Activated CD4-positive, CD25-positive, alpha-beta regulatory T cell treated with anti-CD3 and anti-CD28 coated beads, Interleukin-2, amount 50 U/mL, for 72 hours (primary cell): ENCODE results near the gene NRP2.

Source experiments
- DNase-seq: peaks from one replicate; pipeline ENCODE4 v3.0.0; 2021

NRP2 gene

DNA sequence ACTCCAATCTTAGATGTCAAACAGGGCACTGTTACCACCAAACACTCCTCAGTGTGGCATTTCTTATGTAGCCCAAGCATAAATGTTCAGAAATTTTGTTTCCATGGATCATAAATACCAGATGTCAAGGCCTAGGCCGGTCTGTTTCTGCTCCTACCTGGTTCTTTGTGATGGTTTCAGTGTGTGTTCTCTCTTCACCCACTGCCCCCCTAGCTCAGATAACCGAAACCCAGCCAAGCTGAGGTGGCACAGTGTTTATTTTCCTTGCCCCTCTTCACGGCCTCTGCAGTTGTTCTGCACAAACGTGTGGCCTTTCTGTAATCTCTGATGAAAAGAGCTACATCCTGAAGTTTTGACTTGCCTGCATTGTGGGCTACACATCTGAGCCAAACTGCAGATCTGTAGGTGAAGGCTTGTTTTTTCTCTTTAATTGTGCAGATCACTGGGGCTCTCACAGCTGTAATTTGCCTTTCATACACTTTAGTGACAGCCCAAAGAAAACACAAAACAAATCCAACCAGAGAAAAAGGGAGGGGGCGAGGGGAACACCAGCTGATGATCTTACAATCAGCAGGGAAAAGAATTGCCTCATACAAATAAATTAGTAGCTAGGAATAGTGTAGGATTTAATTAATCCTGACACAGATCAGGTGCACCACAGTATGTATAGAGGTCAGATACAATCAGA lies 99.1 kb downstream of the NRP2 start:
- DNase-seq = no peak

DNA sequence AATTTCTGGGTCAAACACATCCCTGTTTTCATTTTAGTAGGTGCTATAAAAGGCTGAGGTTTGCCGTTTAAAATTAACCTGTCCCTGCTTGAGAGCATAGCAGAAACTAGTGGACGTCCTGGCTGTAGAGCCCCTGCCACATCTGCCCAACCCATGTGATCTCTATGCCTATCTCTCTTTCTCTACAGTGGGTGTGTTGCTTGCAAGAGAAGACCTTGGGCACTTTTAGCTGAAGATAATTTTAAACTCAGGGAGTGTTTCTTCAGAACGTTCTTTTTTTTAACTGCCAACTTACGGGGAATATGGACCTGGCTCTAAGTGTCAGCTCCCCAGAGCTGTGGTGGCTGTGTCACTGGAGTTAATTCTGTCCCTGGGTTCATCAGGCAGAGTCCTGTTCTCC lies 100.6 kb downstream of the NRP2 start:
- no peak for DNase-seq

DNA sequence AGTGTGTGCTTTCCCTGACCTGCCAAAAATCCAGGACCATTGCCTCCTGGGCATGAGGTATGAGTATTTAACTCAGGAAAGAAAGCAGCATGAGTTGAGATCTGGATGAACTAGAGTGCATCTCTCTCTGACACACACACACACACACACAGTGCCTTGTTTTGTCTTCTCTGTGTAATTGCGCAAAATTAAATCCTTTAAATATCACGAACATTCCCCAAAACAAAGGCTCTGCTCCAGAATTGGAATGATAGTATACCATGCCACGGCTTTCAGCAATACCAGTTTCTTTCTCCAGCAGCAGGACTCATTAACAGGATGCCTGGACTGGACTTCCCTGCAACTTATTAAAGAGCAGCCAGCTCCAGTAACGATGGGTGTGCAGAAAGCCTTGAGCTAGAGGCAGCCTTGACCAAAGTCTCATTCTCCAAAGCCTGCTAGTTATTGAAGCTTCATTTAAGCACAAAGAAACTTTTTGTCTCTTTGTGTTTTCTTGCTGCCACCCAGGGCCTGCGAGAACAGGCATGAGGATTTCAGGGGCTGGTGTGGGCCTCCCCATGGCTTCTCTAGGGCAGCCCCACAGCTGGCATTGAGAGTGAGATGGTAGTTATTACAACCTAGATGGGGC lies 101.7 kb downstream of the NRP2 start:
- DNase-seq = no peak

DNA sequence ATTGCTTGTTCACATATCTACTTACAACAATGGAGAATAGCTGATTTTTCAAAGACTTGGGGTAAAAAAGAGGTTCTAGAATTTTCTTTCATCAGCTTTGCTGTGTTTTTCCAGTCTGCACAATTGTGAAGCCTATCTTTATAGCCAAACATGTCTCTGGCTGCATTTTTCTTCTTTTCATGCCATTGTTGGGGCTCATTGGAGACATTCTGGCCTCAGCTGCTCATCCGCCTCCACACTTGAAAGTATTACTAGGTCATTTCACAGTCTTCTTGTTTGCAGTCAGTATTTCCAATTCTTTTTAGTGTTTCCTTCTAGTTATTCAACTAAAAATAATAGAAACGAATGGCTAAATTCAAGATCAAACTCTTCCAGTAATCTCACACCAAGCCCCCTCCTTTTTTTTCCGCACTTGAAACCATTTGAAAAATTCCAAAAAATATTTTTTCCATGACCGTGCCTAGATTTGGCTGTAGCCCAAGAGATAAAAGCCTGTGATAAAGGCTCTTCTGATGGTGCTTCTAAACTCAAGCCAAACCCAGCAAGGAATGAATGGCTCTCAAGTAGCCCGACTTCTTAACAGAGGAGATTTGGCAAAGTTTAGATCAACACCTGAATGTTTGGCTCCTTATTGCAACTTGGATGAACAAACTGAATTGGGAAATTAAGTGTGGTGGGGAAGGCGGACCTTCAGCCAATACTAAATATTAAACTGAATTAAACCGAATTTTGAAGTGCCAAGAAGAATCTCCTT lies 103.4 kb downstream of the NRP2 start:
- DNase-seq = no peak

DNA sequence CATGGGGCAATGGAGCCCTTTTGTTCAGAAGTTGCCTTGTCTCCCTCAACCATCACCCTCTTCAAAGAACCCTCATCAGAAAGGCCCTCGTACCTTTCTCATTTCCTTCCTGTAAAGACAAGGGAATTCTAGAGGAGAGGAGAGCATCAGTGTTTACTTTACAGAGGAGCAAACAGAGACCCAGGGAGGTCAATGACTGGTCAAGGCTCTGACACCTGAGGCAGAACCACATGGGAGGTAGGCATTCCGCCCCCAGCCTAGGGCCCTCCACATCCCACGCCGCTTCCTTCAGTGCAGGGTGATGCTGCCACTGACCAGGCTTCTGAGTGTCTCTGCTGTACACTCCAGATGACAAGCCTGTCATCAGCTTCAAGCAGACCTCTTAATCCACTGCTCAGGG lies 104.7 kb downstream of the NRP2 start:
- DNase-seq = no peak

DNA sequence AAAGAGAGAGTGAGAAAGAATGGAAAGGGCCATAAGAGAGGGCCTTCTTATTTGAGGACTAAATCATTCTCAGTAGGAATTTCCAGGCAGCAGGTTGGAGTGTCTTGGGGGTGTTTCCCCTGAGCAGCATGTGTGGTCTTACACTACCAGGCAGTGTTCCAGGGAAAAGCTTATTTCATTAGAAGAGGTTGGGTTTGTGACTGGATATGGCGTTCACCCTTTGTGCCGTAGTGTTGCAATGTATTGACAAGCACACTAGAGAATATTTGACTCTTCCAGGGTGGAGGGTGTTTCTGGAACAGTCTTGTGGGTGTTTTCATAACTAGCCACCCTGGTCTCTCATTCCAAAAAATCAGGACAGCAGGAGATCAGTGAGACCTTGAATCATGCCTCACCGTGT lies 105.5 kb downstream of the NRP2 start:
- DNase-seq = no peak

DNA sequence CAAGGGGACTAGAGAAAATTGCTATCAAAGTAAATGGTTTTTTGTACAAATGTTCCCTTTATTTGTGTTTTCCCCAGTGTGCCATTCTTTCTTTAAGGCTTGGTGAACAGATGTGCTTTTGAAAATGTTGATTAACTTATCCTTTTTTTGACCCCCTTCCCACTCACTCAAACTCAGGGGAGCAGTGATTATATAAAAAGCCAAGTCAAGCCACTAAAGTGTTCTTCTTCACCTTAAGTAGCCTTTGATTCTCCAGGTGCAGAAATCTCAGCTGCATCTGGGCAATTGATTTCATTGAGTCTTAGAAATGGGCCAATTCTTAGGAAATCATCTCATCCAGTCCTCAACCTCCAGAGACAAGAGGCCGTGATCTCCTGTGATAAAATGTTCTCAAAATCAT lies 107.6 kb downstream of the NRP2 start:
- DNase-seq = no peak

DNA sequence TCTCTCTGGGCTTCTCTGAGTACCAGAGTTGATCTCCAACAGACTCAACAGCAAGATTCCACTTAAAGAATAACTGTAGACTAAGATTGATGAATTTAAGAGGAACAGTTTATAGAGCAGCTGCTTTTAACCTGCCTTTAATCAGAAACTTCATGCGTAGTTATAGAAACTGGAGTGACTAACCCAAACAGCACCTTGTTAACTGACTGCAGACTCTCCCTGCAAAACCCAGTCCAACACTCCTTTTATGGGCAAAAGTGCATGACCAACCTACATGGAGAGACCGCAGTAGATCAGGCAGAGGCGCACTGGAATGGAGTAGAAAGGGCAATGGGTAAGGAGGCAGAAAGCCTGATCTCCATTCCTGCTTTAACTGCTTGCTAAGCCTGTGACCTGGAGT lies 110.6 kb downstream of the NRP2 start:
- DNase-seq = no peak

DNA sequence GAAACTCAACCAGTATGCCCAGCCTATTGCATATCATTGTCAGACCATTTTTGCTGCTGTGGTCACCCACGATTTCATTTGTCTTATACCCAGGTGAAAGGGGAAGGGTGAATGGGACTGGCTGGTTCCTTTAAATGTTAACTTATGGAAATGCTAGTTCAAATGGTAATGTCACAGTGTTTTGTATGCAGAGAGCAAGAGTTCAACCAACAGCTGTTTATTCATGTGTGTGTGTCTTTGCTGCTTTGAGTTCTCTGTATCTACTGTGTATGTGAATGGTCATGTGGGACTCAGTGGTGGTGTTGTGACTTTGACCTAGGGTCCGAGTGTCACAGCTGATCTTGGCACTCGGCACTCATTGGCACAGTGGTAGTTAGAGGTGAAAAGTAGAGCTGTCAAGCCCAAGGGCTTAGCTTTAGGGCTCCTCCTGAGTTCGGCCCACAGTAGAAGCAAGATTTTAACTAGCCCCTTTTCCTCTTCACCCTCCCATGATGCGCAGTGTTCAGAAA lies 114.6 kb downstream of the NRP2 start:
- no peak for DNase-seq

DNA sequence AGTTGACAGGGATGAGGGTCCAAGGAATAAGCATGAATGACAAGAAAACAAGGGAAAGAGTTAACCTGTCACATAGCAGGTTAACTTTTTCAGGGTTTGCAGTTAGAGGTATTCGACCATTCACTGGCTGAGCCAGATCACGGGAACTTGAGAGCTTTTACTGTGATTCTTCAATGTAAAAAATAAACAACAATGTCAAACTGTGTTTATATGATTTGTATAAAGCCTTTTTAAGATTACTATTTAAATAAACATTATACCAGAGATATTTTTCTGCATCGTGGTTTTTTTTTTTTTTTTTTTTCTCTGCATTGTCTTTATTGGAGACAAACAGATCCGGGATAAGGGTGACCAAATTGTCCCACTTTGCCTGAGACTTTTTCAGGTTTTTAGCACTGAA lies 115.6 kb downstream of the NRP2 start:
- DNase-seq = no peak

DNA sequence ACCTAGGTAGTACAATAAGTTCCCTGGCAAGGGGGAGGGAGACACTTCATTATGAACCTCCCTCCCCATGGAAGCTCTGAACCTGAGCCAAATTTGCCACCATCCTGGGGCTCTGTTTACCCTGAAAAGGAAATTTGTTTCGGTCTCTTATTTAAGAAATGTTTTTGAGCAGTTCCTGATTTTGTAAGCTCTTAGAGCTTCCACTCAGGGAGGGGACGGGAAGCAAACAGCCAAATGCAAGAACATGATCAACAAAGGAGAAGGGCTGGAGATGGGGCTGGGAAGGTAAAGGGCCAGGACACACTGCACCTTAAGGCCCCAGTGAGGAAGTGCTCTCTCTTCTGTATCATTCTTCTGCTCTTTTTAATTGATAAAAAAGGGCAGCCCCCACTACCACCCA lies 117.9 kb downstream of the NRP2 start:
- DNase-seq = no peak

DNA sequence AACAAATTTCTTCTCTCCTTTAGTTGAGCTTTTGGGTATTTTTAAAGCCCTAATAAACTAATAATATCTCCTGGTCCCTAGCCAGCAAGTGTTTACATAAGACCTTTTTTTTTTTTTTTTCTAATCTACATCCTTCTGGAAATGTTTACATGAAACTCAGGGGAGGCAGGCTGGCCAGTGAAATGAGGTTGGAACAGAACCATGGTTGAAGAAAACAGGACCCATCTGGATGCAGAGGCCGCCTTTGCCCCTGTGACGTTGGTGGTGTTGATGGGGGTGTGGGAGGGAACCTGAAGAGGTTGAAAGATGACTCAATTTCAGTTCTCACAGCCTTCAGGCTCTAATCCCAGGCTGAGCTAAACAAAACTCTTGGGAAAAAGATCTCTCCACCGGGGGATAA lies 118.5 kb downstream of the NRP2 start:
- DNase-seq = no peak

DNA sequence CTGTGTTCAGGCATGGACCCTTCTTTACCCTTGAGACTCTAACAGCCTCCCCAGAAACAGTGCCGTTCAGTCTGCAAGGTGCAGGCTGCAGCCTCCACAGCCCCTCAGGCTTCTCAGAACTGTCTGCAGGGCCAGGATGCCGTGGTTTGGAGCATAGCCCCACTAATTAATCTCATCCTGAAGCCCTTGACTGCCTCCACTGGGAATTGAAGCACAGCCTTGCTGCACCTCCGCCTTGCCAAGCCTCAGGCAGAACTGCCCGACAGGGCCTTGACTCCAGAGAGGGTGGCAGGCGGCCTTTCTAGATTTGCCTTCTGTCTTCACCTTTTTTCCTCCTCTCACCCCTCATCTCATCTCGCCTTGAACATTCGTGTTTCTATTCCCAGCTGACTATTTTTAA lies 119.8 kb downstream of the NRP2 start:
- no peak for DNase-seq

DNA sequence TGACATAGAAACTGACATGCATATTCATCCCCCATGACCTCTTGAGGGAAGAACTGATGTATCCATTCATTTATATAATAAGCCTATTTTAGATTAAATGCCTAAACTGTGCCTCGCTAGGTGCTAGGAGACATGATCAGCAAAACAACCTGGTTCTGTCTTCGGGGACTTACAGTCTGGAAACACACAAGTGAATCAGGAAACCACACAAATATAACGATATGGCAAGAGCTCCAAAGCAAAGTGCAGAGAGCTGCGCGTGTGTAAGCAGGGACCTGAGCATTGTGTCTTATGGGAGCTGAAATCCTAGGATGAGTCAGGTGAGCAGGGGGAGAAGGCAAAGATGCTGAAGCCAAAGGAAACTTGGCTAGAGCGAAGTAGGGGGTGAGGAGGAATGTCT lies 120.6 kb downstream of the NRP2 start:
- DNase-seq = no peak

DNA sequence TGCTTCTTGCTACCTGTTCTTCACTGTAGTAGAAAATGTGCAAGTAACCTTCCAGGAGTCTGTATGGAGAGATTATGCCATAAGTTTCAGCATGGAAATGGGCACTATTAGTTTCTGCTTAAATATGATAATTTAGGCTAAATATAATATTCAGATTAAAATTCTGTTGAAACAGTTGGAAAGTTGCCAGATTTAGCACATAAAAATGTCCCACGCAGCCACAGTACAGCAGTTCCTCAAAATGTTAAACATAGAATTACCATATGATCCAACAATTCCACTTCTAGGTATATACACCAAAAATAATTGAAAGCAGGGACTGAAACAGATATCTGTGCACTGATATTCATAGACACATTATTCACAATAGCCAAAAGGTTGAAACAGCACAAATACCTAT lies 121.2 kb downstream of the NRP2 start:
- DNase-seq = no peak

DNA sequence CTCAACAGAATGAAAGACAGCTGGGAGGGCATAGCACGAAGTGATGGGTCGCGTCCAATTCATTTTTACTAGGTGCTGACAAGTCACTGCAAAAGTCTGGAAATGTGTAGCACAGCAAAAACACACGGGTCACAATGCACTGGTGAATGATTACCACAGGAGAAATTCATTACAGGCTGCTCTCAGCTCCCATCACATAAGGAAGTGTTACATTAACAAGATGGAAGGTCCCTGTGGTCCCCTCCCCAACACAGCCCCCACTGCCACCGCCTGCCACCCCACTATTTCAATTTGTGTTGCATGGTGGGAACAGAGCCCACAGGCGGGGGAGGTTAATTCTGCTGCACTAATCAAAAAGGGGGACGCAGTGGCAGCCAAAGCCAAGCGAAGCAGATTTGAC lies 122.8 kb downstream of the NRP2 start:
- no peak for DNase-seq

DNA sequence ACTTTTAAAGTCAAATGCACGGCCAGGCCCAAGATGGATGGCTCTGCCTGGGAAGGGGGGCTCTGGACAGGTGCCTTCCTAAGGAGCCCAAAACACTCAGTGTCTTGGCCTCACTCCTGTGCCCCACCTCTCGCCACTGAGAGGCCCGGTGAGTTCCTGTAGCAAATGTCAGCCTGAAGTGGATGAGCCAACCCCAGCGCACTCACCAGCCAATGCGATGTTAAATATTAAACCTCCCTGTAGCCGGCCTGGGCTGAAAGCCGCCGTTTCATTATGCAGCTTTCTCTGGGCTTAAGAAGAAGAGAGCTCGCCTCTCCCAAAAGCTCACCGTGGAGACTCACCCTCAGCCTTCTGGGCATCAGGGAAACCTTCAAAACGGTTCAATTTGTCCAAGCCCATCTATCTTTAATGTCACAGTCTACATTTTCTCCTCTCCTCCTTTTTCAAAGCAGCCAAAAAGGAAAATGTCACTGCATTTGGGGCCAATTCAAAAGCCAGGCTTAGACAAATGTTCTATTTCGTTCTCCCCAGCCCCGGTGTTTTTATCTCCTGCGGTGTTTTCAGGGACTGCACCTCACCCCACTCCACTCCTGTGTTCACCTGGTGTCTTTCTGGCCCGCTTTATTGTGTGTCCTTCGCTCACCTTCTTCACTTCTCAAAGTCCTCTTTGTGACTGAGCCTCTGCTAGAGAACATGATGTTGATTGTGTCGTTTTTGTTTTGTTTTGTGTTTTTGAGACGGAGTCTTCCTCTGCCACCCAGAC lies 124.0 kb downstream of the NRP2 start:
- DNase-seq = no peak

DNA sequence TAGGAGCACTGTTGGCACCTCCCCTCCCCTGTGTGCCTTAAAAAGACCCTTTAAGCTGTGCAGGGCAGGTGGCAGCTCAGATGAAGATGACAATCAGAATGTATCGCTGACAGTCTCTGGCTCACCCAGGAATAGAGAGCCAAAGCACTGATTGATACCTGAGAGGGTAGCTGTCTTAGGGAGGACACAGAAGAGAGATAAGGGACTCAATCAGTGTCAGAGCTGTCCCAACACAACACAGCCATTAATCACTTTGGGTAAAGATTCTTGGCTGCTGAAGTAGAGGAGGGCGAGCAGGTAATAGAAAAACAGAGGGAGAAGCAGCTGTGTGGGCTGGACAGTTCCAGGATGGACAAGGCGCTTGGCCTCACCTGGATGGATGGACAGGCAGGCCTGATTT lies 124.9 kb downstream of the NRP2 start:
- no peak for DNase-seq

DNA sequence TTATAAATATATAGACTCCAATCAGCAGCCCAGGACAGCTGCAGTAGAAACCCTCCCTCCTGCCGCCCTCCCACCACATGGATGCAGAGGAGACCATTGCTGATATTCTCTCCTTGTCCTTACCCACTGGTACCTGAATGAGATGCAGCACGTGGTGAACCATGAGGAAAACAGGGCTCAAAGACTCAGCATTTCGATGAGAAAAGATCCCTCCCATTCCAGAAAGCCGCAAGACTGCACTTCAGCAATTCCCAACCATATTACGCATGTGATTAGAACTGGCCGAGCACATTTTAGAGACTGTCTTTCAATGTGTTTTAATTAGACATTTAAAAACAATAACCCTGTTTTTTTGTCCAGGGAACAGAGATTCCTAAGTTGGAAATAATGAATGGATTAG lies 125.5 kb downstream of the NRP2 start:
- DNase-seq = no peak

DNA sequence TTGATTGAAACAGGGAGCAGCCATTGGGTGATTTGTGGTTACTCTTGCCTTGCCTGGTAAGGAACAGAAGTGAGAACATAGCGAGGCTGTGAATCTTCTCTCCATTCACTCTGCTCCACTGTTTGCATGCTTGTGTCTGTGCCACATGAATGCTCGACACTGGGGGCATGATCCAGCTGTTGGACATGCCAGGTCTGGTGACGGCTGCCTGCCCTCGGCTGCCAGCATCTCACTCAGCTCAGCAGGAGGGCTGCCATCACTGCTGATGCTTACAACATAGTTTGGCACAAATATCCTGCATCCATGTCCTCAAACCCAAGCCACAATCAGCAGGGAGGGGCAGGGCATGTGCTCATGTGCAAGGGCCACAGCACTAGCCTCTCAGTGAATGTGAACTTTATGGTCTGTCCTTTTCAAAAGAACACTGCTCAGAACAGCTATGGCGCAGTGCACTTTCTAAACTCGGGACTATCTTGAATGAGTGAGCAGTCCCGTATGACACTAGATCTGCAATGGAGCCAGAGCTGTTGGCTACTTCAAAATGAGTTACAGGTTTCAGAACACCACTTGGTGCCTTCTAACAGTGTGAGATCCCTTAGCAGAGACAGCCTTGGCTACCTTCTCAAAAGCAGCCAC lies 126.3 kb downstream of the NRP2 start:
- no peak for DNase-seq

DNA sequence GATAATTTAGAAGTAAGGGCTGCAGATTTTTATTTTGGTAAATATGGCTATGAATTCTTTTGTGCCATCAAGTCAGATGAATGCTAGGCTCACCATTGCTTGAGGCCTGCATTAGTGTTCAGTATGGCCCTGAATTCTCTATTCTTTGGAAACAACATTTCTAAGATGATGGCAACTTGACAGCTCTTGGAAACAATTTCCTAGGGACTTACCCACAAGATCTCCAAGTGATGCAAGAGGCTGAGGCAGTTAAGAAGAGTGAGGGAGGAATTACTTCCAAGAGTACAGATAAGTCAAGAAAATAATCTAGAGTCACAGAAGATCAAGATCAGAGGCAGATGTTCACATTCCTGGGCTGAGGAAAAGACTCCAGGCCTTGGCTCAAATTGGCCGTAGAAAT lies 129.1 kb downstream of the NRP2 start:
- DNase-seq = no peak

DNA sequence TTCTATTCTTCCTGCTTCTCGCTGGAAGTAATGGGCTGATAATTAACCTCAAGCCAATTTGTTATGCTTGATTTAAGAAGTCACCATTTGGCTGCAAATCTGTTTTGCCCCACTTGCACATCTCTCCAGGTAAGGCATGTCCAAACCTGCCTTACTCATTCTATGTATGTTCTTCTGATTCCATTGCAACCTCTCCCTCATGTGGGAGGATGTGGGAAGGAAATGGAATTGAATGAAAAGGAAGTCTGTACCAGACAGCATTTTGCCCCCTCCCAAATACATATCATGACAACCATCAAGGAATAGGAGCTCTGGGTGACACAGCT lies 131.7 kb downstream of the NRP2 start:
- DNase-seq = no peak

DNA sequence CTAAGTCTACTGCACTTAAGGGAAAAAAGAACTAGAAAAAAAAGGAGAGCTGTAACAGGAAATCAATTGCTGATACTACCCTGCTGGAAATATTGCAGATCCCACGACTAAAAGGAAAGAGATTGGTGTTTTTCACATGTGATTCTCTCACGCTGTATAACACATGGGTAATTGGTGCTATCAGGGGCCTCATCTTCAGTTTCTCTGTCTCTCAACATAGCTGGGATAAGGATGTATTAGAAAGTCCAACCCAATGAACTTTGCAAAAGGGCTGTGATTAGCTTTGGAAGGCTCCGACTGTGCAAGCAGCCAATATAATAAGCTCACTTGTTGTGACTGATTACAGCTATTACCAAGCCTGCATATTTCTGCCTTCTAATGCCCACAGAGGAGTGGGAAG lies 133.4 kb downstream of the NRP2 start:
- no peak for DNase-seq
